ENCODE measurements around the gene SIDT2.
A peak's percentile ranks its signal among the peaks of the same experiment; 100 is the strongest.
"Not testable (repeated sequence)": the region's sequence is repeated elsewhere in the genome, so short reads cannot be mapped to it uniquely, and the experiment has no call there.

Gene SIDT2

GRCh38 chr11:117178210-117179034 lies at the start of gene SIDT2:
TSS of gene SIDT2 (plus strand) at chr11:117178743. CDS start at chr11:117179264, 521 bp downstream.
- Histone ChIP-seq H3K27me3 (ENCODE audit: control insufficient read depth in 1 of 2, insufficient read depth in 2 of 2, low read length in 2 of 2) (no peaks in the 10 kb centered on the region), H3K4me1 (ENCODE audit: insufficient read depth, low read length) (peaks cover 30% of the 10 kb centered on the region), H3K9ac (ENCODE audit: low read length) (peak within 1 kb of the TSS; percentile 70), H3K36me3 (ENCODE audit: insufficient read depth, low read length) (peaks cover 11% of the 10 kb centered on the region), H3K27ac (ENCODE audit: low read depth, low read length) (peak within 1 kb of the TSS; percentile 91), H3K9me3 (ENCODE audit: low read length) (no peaks in the 10 kb centered on the region), H3K4me3 (ENCODE audit: low read depth in 1 of 2, low read length in 2 of 2) (peak within 1 kb of the TSS; percentile 72 to 95)

- H3K9me3 ChIP-seq (ENCODE audit: low read length): not testable (repeated sequence)
Measured at GRCh38 chr11:117130396-117130795, 48.1 kb upstream of the SIDT2 start.

GRCh38 chr11:117130879-117131278 lies 47.7 kb upstream of the SIDT2 start:
- peaks cover 0 to 4% of the 10 kb centered on the region in 2 donors for H3K27me3 ChIP-seq (ENCODE audit: control insufficient read depth in 1 of 2, insufficient read depth in 2 of 2, low read length in 2 of 2)
- H3K9me3 ChIP-seq (ENCODE audit: low read length): no peaks in the 10 kb centered on the region
- no peak overlapping the region for H3K27ac ChIP-seq (ENCODE audit: low read depth, low read length)
- H3K36me3 ChIP-seq (ENCODE audit: insufficient read depth, low read length): no peaks in the 10 kb centered on the region
- H3K9ac ChIP-seq (ENCODE audit: low read length): no peak overlapping the region
- no peaks in the 10 kb centered on the region for H3K4me1 ChIP-seq (ENCODE audit: insufficient read depth, low read length)
- no peak overlapping the region for H3K4me3 ChIP-seq (ENCODE audit: low read depth in 1 of 2, low read length in 2 of 2)

More at GRCh38 chr11:117130396-117130795, 48.1 kb upstream of the SIDT2 start:
- H3K27me3 ChIP-seq (ENCODE audit: control insufficient read depth in 1 of 2, insufficient read depth in 2 of 2, low read length in 2 of 2); H3K9ac ChIP-seq (ENCODE audit: low read length); H3K4me1 ChIP-seq (ENCODE audit: insufficient read depth, low read length); H3K4me3 ChIP-seq (ENCODE audit: low read depth in 1 of 2, low read length in 2 of 2); H3K27ac ChIP-seq (ENCODE audit: low read depth, low read length); H3K36me3 ChIP-seq (ENCODE audit: insufficient read depth, low read length): not testable (repeated sequence)

- H3K36me3 ChIP-seq (ENCODE audit: insufficient read depth, low read length): no peaks in the 10 kb centered on the region
Measured at GRCh38 chr11:117134431-117134830, 44.1 kb upstream of the SIDT2 start.

GRCh38 chr11:117134979-117135378 lies 43.6 kb upstream of the SIDT2 start:
- H3K27ac ChIP-seq (ENCODE audit: low read depth, low read length); H3K4me1 ChIP-seq (ENCODE audit: insufficient read depth, low read length); H3K27me3 ChIP-seq (ENCODE audit: control insufficient read depth in 1 of 2, insufficient read depth in 2 of 2, low read length in 2 of 2); H3K36me3 ChIP-seq (ENCODE audit: insufficient read depth, low read length); H3K4me3 ChIP-seq (ENCODE audit: low read depth in 1 of 2, low read length in 2 of 2); H3K9me3 ChIP-seq (ENCODE audit: low read length); H3K9ac ChIP-seq (ENCODE audit: low read length): not testable (repeated sequence)

More at GRCh38 chr11:117134431-117134830, 44.1 kb upstream of the SIDT2 start:
- no peak overlapping the region for H3K27ac ChIP-seq (ENCODE audit: low read depth, low read length)
- no peaks in the 10 kb centered on the region for H3K9me3 ChIP-seq (ENCODE audit: low read length)
- H3K9ac ChIP-seq (ENCODE audit: low read length): no peak overlapping the region
- no peaks in the 10 kb centered on the region for H3K4me1 ChIP-seq (ENCODE audit: insufficient read depth, low read length)
- no peaks in the 10 kb centered on the region for H3K27me3 ChIP-seq (ENCODE audit: control insufficient read depth in 1 of 2, insufficient read depth in 2 of 2, low read length in 2 of 2)
- no peak overlapping the region for H3K4me3 ChIP-seq (ENCODE audit: low read depth in 1 of 2, low read length in 2 of 2)

GRCh38 chr11:117137223-117138086 lies 41.1 kb upstream of the SIDT2 start:
- H3K27ac ChIP-seq (ENCODE audit: low read depth, low read length); H3K36me3 ChIP-seq (ENCODE audit: insufficient read depth, low read length); H3K9ac ChIP-seq (ENCODE audit: low read length); H3K4me3 ChIP-seq (ENCODE audit: low read depth in 1 of 2, low read length in 2 of 2); H3K9me3 ChIP-seq (ENCODE audit: low read length); H3K4me1 ChIP-seq (ENCODE audit: insufficient read depth, low read length); H3K27me3 ChIP-seq (ENCODE audit: control insufficient read depth in 1 of 2, insufficient read depth in 2 of 2, low read length in 2 of 2): not testable (repeated sequence)

GRCh38 chr11:117143390-117143789 lies 35.2 kb upstream of the SIDT2 start:
- Histone ChIP-seq H3K27me3 (ENCODE audit: control insufficient read depth in 1 of 2, insufficient read depth in 2 of 2, low read length in 2 of 2) (no peaks in the 10 kb centered on the region), H3K9me3 (ENCODE audit: low read length) (no peaks in the 10 kb centered on the region), H3K4me1 (ENCODE audit: insufficient read depth, low read length) (peaks cover 23% of the 10 kb centered on the region), H3K4me3 (ENCODE audit: low read depth in 1 of 2, low read length in 2 of 2) (peak overlapping the region; percentile 67 to 99), H3K9ac (ENCODE audit: low read length) (peak overlapping the region; percentile 87), H3K36me3 (ENCODE audit: insufficient read depth, low read length) (no peaks in the 10 kb centered on the region), H3K27ac (ENCODE audit: low read depth, low read length) (peak overlapping the region; percentile 98)

GRCh38 chr11:117143871-117144476 lies 34.6 kb upstream of the SIDT2 start, which contains the start of gene PAFAH1B2:
TSS of gene PAFAH1B2 (plus strand) at chr11:117144287. CDS start at chr11:117152448, 8,161 bp downstream.
- Histone ChIP-seq H3K36me3 (ENCODE audit: insufficient read depth, low read length) (no peaks in the 10 kb centered on the region), H3K4me3 (ENCODE audit: low read depth in 1 of 2, low read length in 2 of 2) (peak within 1 kb of the TSS; percentile 67 to 99), H3K9ac (ENCODE audit: low read length) (peak within 1 kb of the TSS; percentile 87), H3K27me3 (ENCODE audit: control insufficient read depth in 1 of 2, insufficient read depth in 2 of 2, low read length in 2 of 2) (no peaks in the 10 kb centered on the region), H3K9me3 (ENCODE audit: low read length) (no peaks in the 10 kb centered on the region), H3K4me1 (ENCODE audit: insufficient read depth, low read length) (peaks cover 25% of the 10 kb centered on the region), H3K27ac (ENCODE audit: low read depth, low read length) (peak within 1 kb of the TSS; percentile 98)

- no peaks in the 10 kb centered on the region for H3K9me3 ChIP-seq (ENCODE audit: low read length)
- no peaks in the 10 kb centered on the region for H3K27me3 ChIP-seq (ENCODE audit: control insufficient read depth in 1 of 2, insufficient read depth in 2 of 2, low read length in 2 of 2)
- H3K27ac ChIP-seq (ENCODE audit: low read depth, low read length): peak overlapping the region; percentile 98
- peak overlapping the region; percentile 85 for H3K9ac ChIP-seq (ENCODE audit: low read length)
- peak overlapping the region; percentile 67 to 99 for H3K4me3 ChIP-seq (ENCODE audit: low read depth in 1 of 2, low read length in 2 of 2)
- H3K4me1 ChIP-seq (ENCODE audit: insufficient read depth, low read length): peaks cover 25% of the 10 kb centered on the region
- H3K36me3 ChIP-seq (ENCODE audit: insufficient read depth, low read length): no peaks in the 10 kb centered on the region
Measured at GRCh38 chr11:117144477-117145392, 33.8 kb upstream of the SIDT2 start.

- Histone ChIP-seq H3K9ac (ENCODE audit: low read length) (peak overlapping the region; percentile 85), H3K4me3 (ENCODE audit: low read depth in 1 of 2, low read length in 2 of 2) (peak overlapping the region; percentile 67 to 99), H3K9me3 (ENCODE audit: low read length) (no peaks in the 10 kb centered on the region), H3K36me3 (ENCODE audit: insufficient read depth, low read length) (no peaks in the 10 kb centered on the region), H3K4me1 (ENCODE audit: insufficient read depth, low read length) (peaks cover 28% of the 10 kb centered on the region), H3K27me3 (ENCODE audit: control insufficient read depth in 1 of 2, insufficient read depth in 2 of 2, low read length in 2 of 2) (no peaks in the 10 kb centered on the region), H3K27ac (ENCODE audit: low read depth, low read length) (peak overlapping the region; percentile 98)
Measured at GRCh38 chr11:117145393-117145761, 33.2 kb upstream of the SIDT2 start.
